HG03064 (cell line): ENCODE results near the gene MRAP.

ENCODE experiments used
- ATAC-seq: cut with Tn5 transposase; IDR thresholded peaks from one replicate; pipeline ENCODE4 v1.9.1; 2021; ENCODE audit warnings: low read depth; ENCODE audit not compliant: unreplicated experiment

The MRAP gene

DNA sequence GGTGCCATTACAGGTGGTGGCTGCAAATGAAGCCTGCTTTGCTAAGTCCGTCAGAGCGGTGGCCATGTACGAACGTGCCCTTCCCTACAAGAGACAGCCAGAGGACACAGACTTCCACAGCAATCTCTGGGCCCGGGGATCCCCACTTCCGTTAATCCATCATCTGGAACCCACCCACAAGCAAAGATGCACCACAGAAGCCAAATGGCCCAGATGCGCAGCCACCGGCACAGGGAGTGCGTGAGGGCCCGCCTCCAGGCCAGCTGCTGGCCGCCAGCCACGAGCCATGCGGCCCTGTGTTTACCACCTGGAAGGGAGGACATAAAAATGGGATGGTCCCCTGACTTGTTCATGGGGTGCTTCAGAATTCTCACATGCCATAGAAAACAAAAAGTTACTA is 22.1 kb downstream of the MRAP start:
- ATAC-seq, result no peak

DNA sequence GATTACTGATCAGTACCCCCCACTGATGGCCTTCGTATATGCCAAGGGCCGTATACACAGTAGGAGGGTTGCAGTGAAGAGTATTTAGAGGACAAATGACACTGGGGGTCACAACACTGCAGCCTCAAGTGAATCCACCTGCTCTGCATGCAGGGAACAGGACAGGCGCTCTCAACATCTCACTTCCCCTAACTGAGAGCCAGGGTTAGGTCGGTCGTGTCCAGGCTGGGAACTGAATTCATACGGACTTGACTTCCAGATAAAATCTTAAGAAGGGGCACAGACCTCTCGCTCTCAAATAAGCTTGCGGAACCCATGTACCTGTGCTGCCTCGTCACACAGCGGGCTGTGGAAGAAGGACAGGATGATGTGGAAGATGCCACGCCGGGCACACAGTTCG is 22.8 kb downstream of the MRAP start:
- no peak for ATAC-seq

DNA sequence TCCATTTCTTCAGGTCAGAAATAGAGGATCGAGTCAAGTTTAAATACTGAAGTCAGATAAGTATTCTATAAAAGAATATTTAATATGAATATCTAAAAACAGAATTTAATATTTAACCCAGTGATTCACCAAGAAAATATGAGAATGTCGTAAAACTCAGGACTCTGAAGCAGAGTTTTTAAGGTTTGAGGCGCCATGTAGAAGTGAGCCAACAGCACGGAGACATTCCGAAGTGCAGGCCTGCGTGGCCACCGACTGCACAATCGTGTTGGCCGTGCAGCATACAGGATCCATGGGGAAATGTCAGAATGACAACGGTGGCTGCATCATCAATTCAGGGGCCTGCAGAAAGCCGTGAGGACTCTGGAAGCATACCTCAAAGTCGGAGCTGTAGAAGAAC is 23.4 kb downstream of the MRAP start:
- no peak for ATAC-seq

DNA sequence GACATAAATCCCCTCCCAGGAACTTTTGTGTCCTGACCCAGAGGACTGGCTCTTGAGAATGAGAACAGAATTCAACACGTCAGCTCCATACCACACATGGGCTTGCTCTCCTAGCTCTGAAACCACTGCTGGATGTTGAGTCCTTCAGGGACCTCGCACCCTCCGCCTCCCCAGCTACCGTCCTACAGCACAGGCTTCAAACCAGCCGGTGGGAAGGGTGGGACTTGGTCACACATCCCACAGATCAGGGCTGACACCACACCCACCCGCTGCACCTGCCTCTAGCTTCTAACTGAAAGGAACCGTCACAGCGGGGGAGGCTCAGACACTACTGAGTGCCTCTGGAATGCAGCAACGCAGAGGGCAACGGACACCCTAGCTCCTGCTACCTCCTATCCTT is 24.0 kb downstream of the MRAP start:
- ATAC-seq, result no peak

DNA sequence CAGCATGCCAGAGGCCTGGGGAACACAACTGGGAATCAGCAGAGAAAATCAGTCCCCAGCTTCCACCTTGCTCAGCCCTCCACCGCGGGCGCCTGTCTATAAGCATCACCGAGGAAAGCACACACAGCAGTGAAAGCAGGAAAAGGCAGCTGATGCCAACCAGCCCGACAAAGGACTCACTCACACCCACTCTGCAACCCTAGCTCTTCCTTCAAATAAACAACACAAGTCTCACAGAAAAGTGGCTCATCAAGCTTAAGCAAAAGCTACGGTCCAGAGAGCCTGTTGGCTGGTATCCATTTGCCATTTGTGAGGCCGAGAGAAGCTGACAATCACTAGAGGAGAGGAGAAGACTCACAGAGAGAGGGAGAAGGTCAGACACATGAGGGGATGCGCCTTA is 27.1 kb downstream of the MRAP start:
- ATAC-seq, result no peak

DNA sequence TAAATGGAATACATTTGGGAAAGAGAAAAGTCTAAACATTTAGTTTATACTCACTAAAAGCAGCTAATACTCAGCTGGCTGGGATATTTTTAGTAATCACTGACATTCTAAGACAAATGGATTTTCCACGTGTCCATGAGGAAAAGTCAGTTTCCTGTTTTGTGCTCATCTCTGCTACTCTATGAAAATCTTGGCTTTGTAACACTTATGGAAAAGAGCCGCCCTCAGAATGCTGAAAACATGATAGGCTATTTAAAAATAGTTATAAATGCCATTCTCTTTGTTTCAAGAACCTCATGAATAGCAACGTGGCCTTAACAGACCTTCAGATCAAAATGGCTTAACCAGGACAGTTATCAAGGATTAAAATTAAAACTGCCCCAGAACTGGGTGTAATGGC is 29.9 kb downstream of the MRAP start:
- ATAC-seq, result no peak

DNA sequence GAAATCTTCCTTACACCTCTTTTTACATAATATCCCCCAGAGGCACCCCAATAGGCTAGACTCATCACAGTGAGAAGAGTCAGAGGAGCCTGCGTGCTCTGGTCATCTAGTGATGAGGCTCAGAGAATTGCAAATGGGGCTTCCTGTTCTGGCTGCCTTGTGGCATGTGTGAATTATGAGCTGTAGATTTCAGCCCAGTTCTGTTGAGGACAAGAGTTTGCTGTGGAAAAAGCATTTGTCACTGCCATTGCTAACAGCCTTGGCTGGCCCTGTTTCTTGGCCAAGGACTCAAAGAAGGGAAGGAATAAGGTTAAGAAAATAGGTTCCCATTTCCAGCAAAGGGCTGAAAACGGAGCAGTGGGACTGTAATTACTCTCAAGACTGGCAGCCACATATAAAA is 30.7 kb downstream of the MRAP start:
- ATAC-seq, result no peak

DNA sequence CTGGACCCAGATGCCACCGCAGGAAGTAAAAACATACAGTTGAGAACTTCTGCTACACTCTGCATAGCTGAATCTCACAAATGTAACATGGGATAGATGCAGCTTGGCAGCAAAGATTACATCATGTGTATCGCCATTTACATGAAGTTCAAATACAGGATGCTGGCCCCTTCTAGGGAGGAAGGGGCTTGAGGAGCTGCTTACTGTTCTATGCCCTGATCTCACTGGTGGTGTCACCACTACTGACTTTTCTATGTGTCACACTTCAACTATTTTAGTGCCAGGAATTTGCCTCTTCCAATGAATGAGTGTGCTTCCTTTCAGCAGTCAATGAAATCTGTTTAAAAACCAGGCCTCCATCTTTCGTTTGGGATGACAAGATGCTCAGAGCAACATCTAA is 31.1 kb downstream of the MRAP start:
- no peak for ATAC-seq

DNA sequence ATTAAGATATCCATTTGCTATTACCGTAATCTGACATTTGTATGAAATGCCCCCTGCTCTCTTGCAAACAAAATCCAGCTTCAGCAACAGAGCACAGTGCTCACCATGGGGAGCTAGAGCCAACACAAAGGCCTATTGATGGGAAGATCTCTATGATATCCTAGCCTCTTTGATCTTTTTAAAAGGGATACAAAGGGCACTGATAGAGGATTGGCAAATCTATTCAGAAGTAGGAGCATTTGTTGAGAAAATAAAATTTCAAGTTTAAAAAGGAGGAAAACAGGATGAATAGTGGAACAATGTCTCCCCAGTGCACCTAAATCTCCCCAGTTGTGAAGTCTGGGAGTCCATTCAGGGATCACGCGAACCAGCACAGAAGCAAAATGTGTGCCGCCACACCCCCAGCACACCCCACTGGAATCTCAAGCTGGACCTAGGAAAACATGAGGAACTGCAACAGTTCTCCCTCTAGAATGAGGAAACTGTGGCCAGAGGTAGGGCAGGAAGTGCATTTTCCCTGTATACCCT is 32.2 kb downstream of the MRAP start:
- ATAC-seq, result no peak

DNA sequence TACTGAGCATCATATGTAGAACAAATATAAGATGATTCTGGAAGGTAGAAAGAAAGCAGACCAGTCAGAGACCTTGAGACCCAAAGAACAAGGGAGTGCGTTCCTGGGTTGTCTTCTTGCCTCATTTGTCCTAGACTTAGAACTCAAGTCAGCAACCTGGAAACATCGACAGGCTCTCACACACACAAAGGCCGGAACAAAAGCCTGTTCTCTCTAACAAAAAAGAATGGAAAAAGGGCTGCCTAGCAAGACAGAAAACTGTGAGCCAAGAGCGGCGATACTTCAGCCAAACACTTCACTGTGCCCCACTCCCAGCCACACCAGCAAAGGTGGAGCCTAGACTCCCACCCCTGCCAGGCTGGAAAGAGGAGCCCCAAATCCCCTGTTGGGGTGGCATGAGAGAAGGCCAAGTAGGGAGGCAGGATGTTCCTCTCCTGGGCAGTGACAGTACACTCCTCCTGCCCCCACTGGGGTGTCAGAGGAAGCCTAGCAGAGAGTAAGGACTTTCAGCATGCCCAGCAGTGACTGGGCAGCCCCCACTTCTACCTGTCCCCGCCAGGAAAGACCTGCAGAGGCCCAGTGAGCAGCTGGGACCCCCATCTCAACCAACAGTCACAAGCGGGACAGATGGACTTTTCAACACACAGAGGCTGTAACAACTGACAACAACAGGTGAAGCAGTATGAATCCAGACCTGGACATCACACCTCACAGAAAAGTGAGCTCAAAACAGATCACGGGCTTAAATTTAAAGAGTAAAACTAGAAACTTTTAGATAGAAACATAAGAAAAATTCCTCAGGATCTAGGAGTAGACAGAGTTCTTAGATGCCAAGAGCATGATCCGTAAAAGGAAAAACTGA is 33.0 kb downstream of the MRAP start:
- no peak for ATAC-seq

DNA sequence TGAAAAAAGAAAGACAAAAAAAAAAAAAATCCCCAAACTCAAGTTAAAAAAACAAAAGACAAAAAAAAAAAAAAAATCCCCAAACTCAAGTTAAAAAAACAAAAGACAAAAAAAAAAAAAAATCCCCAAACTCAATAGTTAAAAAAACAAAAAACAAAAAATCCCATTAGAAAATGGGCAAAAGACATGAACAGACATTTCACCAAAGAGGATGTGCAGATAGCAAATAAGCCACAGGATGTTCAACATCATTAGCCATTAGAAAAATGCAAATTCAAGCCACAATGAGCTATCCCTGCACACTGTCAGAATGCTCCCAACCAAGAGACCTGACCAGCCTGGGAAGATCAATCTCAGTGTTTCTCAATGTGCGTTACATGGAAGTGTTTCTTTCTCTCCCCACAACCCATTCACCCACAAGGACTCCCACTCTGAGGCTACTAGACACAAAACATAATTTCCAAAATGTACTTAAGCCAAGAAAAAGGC is 33.9 kb downstream of the MRAP start:
- ATAC-seq, result no peak

DNA sequence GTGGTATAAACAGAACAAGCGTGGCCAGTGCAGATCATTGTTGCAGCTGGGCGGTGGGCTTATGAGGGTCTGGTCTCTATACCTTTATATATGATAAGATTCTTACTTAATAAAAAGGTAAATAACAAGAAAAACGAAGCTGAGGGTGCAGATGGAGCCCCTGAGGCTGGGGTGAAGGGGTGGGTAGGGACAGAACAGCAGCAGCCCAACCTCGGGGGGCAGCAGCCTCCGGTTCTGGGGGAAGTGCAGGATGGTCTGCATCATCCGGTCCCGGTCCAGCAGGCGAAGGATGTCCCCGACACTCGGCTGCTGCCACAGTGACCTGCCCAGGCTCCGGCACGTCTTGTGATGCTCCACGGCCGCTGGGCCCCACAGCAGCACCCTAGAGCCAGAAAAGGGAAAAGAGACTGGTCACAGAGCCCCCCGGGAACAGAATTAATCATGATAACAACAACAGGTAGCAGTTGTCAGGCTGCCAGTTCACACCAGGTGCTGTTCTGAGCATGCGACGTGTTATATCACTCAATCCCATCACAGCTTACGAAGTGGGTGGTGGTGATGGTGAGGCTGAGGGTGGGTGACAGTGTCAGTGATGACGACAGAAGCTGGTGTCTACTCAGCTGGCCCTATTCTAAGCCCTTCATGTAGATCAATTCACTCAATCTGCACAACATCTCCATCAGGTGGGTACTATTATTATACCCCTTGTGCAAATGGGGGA is 35.5 kb downstream of the MRAP start:
- no peak for ATAC-seq

DNA sequence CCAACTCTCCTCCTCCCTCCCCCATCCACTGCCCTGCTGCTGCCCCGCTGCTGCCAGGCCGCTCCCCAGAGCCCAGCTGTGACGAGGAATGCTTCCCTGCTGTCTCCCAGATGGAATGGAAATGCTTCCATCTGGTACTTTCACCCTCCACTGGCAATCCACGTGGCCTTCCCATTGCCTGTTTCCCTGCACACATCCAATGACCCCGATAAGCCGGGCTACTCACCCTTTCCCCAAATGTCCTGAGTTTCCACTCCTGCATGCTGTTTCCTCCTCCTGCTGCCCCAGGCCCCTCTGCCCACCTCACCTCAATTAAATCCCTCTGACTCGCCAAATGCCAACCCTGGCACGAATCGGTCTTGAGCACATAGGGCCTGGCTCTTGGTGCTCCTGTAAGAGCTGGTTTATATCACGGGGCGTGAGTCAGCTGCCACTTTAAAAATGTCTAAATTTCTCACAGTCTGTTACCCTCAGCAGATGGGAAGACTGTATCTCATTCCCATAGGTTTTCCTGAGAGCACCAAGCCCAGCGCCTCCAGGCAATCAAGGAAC is 36.4 kb downstream of the MRAP start:
- ATAC-seq, result no peak

DNA sequence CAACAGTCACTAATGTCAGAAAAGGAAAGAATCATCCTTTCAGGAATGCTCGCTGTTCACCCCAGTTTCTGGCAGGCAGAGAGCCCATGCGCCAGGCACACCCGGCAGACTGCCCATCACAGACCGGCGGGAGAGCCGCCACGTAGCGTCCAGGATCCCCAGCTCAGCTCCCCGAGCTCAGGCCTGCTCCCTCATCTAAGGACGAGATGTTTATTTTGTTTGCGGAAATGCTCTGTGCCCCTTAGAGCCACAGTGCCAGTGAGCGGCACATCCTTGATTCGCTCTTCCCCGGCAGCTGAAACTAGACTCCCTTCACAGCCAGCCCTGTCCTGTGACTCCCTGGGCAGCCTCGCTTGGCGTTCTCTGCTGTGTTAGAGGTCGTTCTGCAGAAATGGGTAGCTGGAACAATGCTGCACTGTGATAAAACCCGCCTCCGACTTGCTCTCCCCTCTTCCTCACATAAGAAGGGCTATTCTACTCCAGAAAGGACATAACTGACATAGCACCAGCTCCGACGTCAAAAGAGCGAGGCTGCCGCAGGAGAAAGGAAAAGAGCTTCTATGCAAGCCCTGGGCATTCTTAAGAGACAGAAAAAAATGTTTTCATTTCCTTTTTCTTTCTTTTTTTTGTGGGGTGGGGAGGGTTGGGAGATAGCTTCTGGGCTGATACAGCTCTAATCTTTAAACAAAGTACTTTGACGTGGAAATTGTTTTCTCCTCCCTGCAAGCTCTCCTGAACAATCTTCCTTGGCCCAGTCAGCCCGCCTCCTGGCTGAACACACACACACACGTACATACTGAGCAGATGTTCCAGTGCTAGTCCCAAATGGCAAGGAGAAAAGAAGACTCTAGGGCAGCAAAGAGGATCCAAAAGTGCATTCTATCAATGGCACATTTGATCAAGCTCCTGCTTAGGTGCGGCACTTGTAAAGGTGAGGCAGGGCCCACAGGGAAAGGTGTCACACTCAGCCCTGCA is 37.2 kb downstream of the MRAP start:
- no peak for ATAC-seq

DNA sequence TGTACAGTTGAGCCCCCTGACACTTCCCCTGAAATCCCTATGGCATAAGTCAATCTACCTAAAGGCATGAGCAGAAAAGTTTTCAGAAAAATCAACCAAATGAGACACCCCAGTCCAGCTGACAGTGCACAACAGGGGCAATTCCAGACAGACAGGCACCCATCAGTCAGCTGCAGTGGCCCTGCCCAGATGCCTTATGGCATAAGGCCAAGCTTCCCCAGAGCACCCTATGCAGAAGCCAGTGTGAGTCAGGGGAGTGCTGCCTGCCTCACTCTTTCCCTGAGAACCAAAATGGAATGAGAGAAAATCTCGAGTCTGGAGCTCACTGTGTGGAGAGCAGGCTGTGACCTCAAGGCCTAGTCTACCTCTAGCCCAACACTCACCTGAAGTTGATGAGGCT is 38.1 kb downstream of the MRAP start:
- ATAC-seq, result no peak

DNA sequence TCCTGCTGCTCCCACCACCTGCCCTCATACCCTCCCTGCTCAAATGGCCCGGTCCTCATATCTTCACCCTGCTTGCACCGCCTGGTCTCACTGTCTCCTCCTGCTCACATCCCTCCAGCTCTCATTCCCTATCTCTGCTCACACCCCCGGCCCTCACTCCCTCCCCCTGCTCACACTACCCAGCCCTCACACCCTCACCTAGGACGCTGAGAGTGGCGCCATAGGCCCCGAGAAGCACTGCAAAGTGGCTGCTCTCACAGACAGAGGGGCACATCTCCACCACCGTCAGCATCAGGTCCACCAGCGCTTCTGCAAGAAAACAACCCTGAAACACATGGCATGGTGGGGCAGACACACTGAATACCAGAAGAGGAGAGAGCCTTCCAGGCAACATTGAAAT is 38.6 kb downstream of the MRAP start:
- no peak for ATAC-seq

DNA sequence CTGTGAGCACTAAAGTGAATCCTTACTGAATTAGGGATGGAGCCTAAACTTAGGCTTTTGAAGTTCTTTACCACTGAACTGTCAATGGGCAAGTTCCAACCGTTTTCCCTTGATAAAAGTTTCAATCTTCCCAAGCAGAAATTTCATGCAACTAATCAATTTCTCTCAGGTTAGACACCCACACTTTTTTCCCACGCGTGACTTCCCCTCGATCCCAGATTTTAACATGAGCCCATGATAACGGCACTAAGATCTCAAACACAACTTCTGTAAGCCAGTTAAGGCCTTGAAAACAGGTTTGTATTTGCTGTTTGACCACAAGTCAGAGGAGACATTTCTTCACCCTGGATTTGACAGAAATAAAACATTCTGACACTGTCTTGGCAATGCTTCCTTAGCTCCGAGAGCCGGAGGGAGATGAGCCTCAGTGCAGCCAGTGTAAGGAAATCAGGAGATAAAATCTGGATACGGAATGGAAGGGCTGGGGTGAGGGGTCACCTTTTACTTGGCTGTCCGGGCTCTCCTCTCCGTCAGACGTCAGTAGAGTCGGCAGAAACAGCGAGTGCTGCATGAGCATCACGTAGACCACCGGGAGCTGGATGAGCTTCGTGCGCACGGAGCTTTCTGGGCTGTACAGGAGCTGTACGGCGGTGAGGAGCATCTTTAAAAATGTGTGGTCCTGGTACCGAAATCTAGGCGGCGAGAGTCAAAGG is 39.7 kb downstream of the MRAP start:
- no peak for ATAC-seq

DNA sequence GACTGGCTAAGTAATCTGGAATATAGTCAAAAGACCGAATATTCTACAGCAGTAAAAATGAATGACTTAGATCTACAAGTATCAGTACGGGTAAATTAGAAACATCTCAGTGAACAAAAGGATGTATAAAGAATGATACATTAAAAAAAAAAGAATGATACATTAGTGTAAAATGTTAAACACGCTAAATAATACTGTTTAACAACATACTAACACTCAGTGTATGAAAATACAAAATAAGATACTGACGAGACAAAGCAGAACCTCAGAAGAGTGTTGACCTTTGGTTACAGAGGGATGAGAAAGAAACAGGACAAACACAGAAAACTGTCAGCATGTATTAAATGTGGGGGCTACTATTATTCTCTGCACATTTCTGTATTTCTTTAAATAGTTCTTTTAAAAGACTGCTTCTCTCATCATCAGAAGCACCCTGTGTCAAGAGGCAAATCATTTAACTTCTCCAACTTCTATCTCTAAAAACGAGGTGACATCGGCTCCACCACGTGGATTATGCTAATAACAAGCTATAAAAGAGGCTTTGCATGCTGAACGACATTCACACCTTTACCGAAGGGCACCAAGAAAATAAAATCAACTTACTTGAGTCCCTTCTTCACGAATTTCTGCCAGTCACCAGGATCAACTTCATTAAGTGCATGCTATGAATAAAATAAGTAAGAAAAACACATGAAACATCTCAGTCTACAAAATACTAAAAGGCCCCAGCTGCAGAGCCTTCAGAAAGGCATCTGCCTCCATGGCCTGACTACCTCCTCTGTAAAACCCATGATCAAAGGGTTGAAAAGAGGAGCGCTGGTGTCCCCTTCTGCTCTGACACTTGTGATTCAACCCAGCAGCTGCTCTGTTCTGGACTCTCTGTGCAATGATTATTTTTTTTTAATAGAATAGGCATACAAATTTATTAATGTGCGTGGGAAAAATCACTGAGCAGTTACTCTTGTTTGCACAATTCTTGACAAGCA is 42.5 kb downstream of the MRAP start:
- no peak for ATAC-seq
